Liver (tissue), 9 donors: ENCODE measurements around the gene UNCX. TPM values are rescaled to one million over a fixed set of nuclear protein-coding genes. Genes with fewer than 3 reads are reported as not detected.

Experiments used
- DNase-seq: peaks from one replicate; pipeline ENCODE4 v3.0.0-alpha.2; 2017; ENCODE audit warnings: low spot score
- H3K27ac ChIP-seq, 2 donors: one replicate each; pipeline ENCODE4 v1.7.0; 2013; ENCODE audit warnings: inconsistent platforms in 2 of 2, low read length in 2 of 2, control low read depth in 1 of 2, low read depth in 1 of 2, mild to moderate bottlenecking in 1 of 2
- H3K27me3 ChIP-seq, 4 donors: one replicate each; pipeline versions ENCODE4 v1.6.1 to v1.7.0; 2013; ENCODE audit warnings: low read length in 3 of 4, inconsistent platforms in 1 of 4, mild to moderate bottlenecking in 1 of 4, moderate library complexity in 1 of 4; ENCODE audit not compliant: control insufficient read depth in 4 of 4, insufficient read depth in 4 of 4
- H3K36me3 ChIP-seq, 4 donors: one replicate each; pipeline versions ENCODE4 v1.6.1 to v1.7.0; 2013; ENCODE audit warnings: low read length in 3 of 4, mild to moderate bottlenecking in 3 of 4, low read depth in 1 of 4, moderate library complexity in 1 of 4; ENCODE audit not compliant: control insufficient read depth in 4 of 4, insufficient read depth in 3 of 4
- H3K4me1 ChIP-seq, 4 donors: one replicate each; pipeline versions ENCODE4 v1.6.1 to v1.7.0; 2013; ENCODE audit warnings: low read length in 3 of 4, mild to moderate bottlenecking in 3 of 4, moderate library complexity in 1 of 4; ENCODE audit not compliant: control insufficient read depth in 4 of 4, insufficient read depth in 4 of 4
- H3K4me3 ChIP-seq, 3 donors: one replicate each; pipeline versions ENCODE4 v1.6.1 to v1.7.0; 2013; ENCODE audit warnings: low read length in 3 of 3, control low read depth in 1 of 3, low read depth in 1 of 3, mild to moderate bottlenecking in 1 of 3
- H3K9ac ChIP-seq, 2 donors: one replicate each; pipeline ENCODE4 v1.7.0; 2013; ENCODE audit warnings: low read length in 2 of 2, mild to moderate bottlenecking in 2 of 2, moderate library complexity in 2 of 2, control low read depth in 1 of 2, low read depth in 1 of 2
- H3K9me3 ChIP-seq, 4 donors: one replicate each; pipeline versions ENCODE4 v1.6.1 to v1.7.0; 2013; ENCODE audit warnings: low read length in 3 of 4; ENCODE audit not compliant: control insufficient read depth in 4 of 4
- EGR1 ChIP-seq, 2 donors: IDR thresholded peaks; 2 replicates each; pipeline ENCODE4 v1.6.1; 2016 to 2018; ENCODE audit warnings: antibody characterized with exemption in 2 of 2, low read depth in 2 of 2
- FOXA2 ChIP-seq: IDR thresholded peaks from 2 replicates; pipeline ENCODE4 v1.6.1; 2016; ENCODE audit warnings: antibody characterized with exemption
- GABPA ChIP-seq, 2 donors: IDR thresholded peaks in 1 of 2; conservative IDR thresholded peaks in 1 of 2; 2 replicates each; pipeline ENCODE4 v1.6.1; 2016; ENCODE audit warnings: antibody characterized with exemption in 2 of 2, mild to moderate bottlenecking in 1 of 2, moderate library complexity in 1 of 2
- HNF4A ChIP-seq, 2 donors: conservative IDR thresholded peaks; 2 replicates each; pipeline ENCODE4 v1.6.1; 2016; ENCODE audit warnings: antibody characterized with exemption in 2 of 2, mild to moderate bottlenecking in 2 of 2
- JUND ChIP-seq, 2 donors: IDR thresholded peaks; 2 replicates each; pipeline ENCODE4 v1.6.1; 2016; ENCODE audit warnings: antibody characterized with exemption in 2 of 2
- NR2F2 ChIP-seq: IDR thresholded peaks from 2 replicates; pipeline ENCODE4 v1.6.1; 2016; ENCODE audit warnings: antibody characterized with exemption
- RAD21 ChIP-seq, 2 donors: IDR thresholded peaks; 2 replicates each; pipeline ENCODE4 v1.6.1; 2016; ENCODE audit warnings: antibody characterized with exemption in 2 of 2, mild to moderate bottlenecking in 2 of 2
- TAF1 ChIP-seq: conservative IDR thresholded peaks from 2 replicates; pipeline ENCODE4 v1.6.1; 2016; ENCODE audit warnings: antibody characterized with exemption, mild to moderate bottlenecking
- YY1 ChIP-seq: IDR thresholded peaks from 2 replicates; pipeline ENCODE4 v1.6.1; 2016; ENCODE audit warnings: antibody characterized with exemption, mild to moderate bottlenecking
- WGBS: extraction: QIAGEN DNeasy Blood & Tissue Kit; methylation state at CpG from one replicate; pipeline ENCODE4 v1.1.7; 2013; 5-methylcytosine and 5-hydroxymethylcytosine counted together
- polyA plus RNA-seq, 2 donors: library from polyadenylated mRNA; stranded (reverse) in 1 of 2; unstranded in 1 of 2; fragments of 200-250 nt in 1 of 2; fragments of >200 nt in 1 of 2; fragmentation: Nextera tagmentation in 1 of 2; extraction: Ambion mirVana in 1 of 2; gene quantifications; one replicate each; pipeline versions ENCODE4 v1.2.1 to v1.2.3, GENCODE V29; 2013 to 2015
- total RNA-seq, 2 donors: library from RNA; depleted of rRNA; stranded (reverse); fragments of >200 nt; gene quantifications; one replicate each; pipeline ENCODE4 v1.2.3, GENCODE V29; 2014
- TF ChIP-seq, protein P1 (sequence below): IDR thresholded peaks from 2 replicates; pipeline ENCODE4 v1.6.1; 2016; ENCODE audit warnings: antibody characterized with exemption
- TF ChIP-seq, protein P2 (sequence below): fragments of 150-350 bp; IDR thresholded peaks from 2 replicates; pipeline ENCODE4 v1.5.1; 2017; ENCODE audit warnings: improper control_type of control experiment, low read depth, low read length; ENCODE audit not compliant: missing input control
- TF ChIP-seq, protein P3 (sequence below): IDR thresholded peaks from 2 replicates; pipeline ENCODE4 v1.6.1; 2016; ENCODE audit warnings: antibody characterized with exemption
- donor health status: healthy.
- donor health status: healthy.
- donor health status: healthy.
- donor health status: healthy.
- donor health status: healthy.

Gene UNCX
- total and polyA plus RNA-seq, 4 donors: not detected

DNA sequence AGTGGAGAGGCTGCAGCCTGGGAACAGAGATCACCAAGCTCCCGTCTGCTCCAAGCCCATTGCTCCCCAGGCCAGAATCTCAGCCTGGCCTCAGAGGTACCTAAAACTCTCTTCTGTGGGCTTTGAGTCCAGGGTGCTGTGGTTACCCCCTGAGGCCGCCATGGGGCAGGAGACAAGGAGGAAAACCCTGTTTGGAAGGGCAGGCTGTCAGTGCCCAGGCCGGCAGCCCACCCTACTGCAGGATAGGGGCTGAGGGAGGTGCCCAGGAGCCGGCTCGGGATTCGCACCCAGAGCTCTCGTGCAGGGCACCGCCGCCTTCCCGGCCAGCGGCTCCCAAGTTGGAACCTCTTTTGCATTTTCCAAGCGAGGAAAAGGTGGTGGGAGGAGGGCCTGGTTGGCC lies 24.5 kb downstream of the UNCX start:
- Histone ChIP-seq H3K9ac (no peak overlapping the region), H3K27ac (no peak overlapping the region), H3K27me3 (peaks cover 0 to 20% (median 4%) of the 10 kb centered on the region in 4 donors), H3K9me3 (no peaks in the 10 kb centered on the region), H3K36me3 (no peaks in the 10 kb centered on the region), H3K4me3 (no peak overlapping the region), H3K4me1 (no peaks in the 10 kb centered on the region)
- DNase-seq: no peak
- WGBS: 62% methylated on average over 12 of the region's 12 CpGs
- no peak for TF ChIP-seq HNF4A (conservative IDR thresholded peaks at IDR 0.05)
- no peak for TF ChIP-seq NR2F2
- no peak for TF ChIP-seq GABPA (IDR thresholded peaks at IDR 0.05 in 1 of 2, conservative IDR thresholded peaks at IDR 0.05 in 1 of 2)
- TF ChIP-seq, protein P1, sequence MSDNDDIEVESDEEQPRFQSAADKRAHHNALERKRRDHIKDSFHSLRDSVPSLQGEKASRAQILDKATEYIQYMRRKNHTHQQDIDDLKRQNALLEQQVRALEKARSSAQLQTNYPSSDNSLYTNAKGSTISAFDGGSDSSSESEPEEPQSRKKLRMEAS: no peak
- TF ChIP-seq YY1: no peak
- TF ChIP-seq JUND (IDR thresholded peaks at IDR 0.05): no peak
- no peak for TF ChIP-seq TAF1
- TF ChIP-seq EGR1 (IDR thresholded peaks at IDR 0.05; ENCODE audit: low read depth in 2 of 2): no peak
- no peak for TF ChIP-seq RAD21 (IDR thresholded peaks at IDR 0.05)
- TF ChIP-seq FOXA2: no peak

DNA sequence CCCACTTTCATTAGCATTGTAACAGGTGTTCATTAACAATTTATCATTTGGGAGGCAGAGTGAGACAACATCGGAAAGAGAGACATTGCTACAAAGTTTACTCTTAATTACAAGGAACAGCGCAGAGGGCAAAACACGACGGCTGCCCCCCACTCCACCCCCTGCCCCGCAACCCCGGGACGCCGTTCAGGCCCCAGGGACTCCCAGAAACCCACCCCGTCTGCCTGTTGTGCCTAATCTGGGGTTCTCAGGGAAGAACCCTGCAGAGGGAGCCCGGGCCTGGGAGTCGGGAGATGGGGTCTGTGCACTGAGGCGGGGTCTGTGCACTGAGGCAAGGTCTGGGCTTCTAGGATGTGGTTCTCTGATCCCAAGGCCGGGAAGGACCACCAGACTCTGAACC lies 25.2 kb downstream of the UNCX start:
- no peak for DNase-seq
- peaks cover 0 to 20% (median 4%) of the 10 kb centered on the region in 4 donors for H3K27me3 ChIP-seq
- no peaks in the 10 kb centered on the region for H3K36me3 ChIP-seq
- H3K4me3 ChIP-seq: no peak overlapping the region
- no peaks in the 10 kb centered on the region for H3K4me1 ChIP-seq
- WGBS: 70% methylated on average over 12 of the region's 13 CpGs
- H3K27ac ChIP-seq: no peak overlapping the region
- no peak for TF ChIP-seq FOXA2
- no peak for TF ChIP-seq HNF4A (conservative IDR thresholded peaks at IDR 0.05)
- TF ChIP-seq JUND (IDR thresholded peaks at IDR 0.05): no peak
- TF ChIP-seq, protein P2, sequence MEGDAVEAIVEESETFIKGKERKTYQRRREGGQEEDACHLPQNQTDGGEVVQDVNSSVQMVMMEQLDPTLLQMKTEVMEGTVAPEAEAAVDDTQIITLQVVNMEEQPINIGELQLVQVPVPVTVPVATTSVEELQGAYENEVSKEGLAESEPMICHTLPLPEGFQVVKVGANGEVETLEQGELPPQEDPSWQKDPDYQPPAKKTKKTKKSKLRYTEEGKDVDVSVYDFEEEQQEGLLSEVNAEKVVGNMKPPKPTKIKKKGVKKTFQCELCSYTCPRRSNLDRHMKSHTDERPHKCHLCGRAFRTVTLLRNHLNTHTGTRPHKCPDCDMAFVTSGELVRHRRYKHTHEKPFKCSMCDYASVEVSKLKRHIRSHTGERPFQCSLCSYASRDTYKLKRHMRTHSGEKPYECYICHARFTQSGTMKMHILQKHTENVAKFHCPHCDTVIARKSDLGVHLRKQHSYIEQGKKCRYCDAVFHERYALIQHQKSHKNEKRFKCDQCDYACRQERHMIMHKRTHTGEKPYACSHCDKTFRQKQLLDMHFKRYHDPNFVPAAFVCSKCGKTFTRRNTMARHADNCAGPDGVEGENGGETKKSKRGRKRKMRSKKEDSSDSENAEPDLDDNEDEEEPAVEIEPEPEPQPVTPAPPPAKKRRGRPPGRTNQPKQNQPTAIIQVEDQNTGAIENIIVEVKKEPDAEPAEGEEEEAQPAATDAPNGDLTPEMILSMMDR: no peak
- TF ChIP-seq, protein P3, sequence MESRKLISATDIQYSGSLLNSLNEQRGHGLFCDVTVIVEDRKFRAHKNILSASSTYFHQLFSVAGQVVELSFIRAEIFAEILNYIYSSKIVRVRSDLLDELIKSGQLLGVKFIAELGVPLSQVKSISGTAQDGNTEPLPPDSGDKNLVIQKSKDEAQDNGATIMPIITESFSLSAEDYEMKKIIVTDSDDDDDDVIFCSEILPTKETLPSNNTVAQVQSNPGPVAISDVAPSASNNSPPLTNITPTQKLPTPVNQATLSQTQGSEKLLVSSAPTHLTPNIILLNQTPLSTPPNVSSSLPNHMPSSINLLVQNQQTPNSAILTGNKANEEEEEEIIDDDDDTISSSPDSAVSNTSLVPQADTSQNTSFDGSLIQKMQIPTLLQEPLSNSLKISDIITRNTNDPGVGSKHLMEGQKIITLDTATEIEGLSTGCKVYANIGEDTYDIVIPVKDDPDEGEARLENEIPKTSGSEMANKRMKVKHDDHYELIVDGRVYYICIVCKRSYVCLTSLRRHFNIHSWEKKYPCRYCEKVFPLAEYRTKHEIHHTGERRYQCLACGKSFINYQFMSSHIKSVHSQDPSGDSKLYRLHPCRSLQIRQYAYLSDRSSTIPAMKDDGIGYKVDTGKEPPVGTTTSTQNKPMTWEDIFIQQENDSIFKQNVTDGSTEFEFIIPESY: no peak
- no peak overlapping the region for H3K9ac ChIP-seq
- no peaks in the 10 kb centered on the region for H3K9me3 ChIP-seq

DNA sequence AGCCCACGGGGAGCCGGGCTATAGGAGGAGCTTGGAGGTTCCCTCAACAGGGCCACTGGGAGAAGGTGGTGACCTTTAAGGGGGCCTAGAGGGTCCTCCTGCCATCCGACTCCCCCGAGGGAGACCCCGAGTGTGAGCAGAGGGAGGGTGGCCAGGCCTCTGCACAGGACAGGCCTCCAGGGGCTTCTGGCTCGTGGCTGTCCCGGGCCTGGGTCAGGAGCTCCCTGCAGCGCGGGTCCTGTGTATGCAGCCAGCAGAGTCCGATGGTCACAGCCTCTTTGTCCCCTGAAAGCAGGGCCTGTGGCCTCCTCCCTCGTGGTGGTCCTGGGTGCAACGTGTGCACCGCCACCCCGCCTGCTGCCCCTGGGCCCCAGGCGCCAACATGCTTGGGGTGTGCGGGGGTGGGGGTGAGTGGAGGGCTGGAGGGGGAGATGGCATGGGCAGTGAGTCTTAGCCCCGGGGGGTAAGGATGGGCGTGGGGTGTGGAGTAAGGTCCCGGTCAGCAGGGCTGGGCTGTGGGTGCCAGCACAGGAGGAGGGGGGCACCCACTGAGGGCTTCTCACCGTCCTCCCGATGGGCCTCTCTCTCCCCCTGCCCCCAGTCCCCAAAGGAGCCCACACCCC lies 27.1 kb downstream of the UNCX start:
- Histone ChIP-seq H3K27me3 (peaks cover 0 to 20% (median 3%) of the 10 kb centered on the region in 4 donors), H3K27ac (no peak overlapping the region), H3K4me3 (no peak overlapping the region), H3K36me3 (no peaks in the 10 kb centered on the region), H3K4me1 (no peaks in the 10 kb centered on the region), H3K9me3 (no peaks in the 10 kb centered on the region), H3K9ac (no peak overlapping the region)
- 63% methylated on average over 21 of the region's 21 CpGs for WGBS
- no peak for DNase-seq
- TF ChIP-seq, protein P2: no peak
- TF ChIP-seq FOXA2: no peak
- TF ChIP-seq TAF1: no peak
- no peak for TF ChIP-seq YY1
- TF ChIP-seq EGR1 (IDR thresholded peaks at IDR 0.05; ENCODE audit: low read depth in 2 of 2): no peak
- TF ChIP-seq, protein P3: no peak
- TF ChIP-seq, protein P1: no peak
- TF ChIP-seq JUND (IDR thresholded peaks at IDR 0.05): no peak
- no peak for TF ChIP-seq RAD21 (IDR thresholded peaks at IDR 0.05)
- TF ChIP-seq HNF4A (conservative IDR thresholded peaks at IDR 0.05): no peak
